ENCODE results near the gene PTPRE.

GRCh38 chr10:128097783-128098182, 190.9 kb downstream of the PTPRE start:
- TF ChIP-seq CTCF (IDR thresholded peaks at IDR 0.05): no peak
- no peak for TF ChIP-seq EP300 (IDR thresholded peaks at IDR 0.05)
- TF ChIP-seq POLR2A (IDR thresholded peaks at IDR 0.05): no peak
- no peak for TF ChIP-seq POLR2AphosphoS5 (IDR thresholded peaks at IDR 0.05)
